OCI-LY1 (cell line): ENCODE data around the gene TMEM143.

ENCODE experiments used
- H2AFZ ChIP-seq: fragments of 200-600 bp; sonication (generic), shearing (Covaris generic); 2 replicates; pipeline ENCODE4 v1.6.0; 2014; ENCODE audit warnings: antibody characterized with exemption, mild to moderate bottlenecking, low read length
- H3F3A ChIP-seq: fragments of 200-600 bp; sonication (generic), shearing (Covaris generic); 2 replicates; pipeline ENCODE4 v1.6.0; 2014; ENCODE audit warnings: mild to moderate bottlenecking, antibody characterized with exemption, low read length, moderate library complexity; ENCODE audit not compliant: insufficient read depth
- H3K27ac ChIP-seq: fragments of 200-600 bp; sonication (generic); 2 replicates; pipeline ENCODE4 v1.5.1; 2014; ENCODE audit warnings: low read length, mixed run types, mild to moderate bottlenecking, low read depth; ENCODE audit not compliant: poor library complexity, severe bottlenecking
- H3K27me3 ChIP-seq: fragments of 200-600 bp; sonication (generic); 2 replicates; pipeline ENCODE4 v1.6.0; 2014; ENCODE audit warnings: antibody characterized with exemption, mild to moderate bottlenecking, low read length, moderate library complexity; ENCODE audit not compliant: insufficient read depth
- H3K36me3 ChIP-seq: fragments of 200-600 bp; sonication (generic); 2 replicates; pipeline ENCODE4 v1.6.1; 2014; ENCODE audit warnings: mild to moderate bottlenecking, antibody characterized with exemption, low read length, moderate library complexity, mixed read lengths; ENCODE audit not compliant: insufficient read depth
- H3K4me1 ChIP-seq: fragments of 200-600 bp; sonication (generic); 2 replicates; pipeline ENCODE4 v1.5.1; 2014; ENCODE audit warnings: mild to moderate bottlenecking, low read length, moderate library complexity; ENCODE audit not compliant: insufficient read depth, severe bottlenecking
- H3K4me2 ChIP-seq: fragments of 200-600 bp; sonication (generic), shearing (Covaris generic); 2 replicates; pipeline ENCODE4 v1.6.1; 2014; ENCODE audit warnings: low read length
- H3K4me3 ChIP-seq: fragments of 200-600 bp; sonication (generic); 2 replicates; pipeline ENCODE4 v1.5.1; 2014; ENCODE audit warnings: low read length, low read depth, mild to moderate bottlenecking, mixed read lengths; ENCODE audit not compliant: poor library complexity, severe bottlenecking
- H3K79me2 ChIP-seq: fragments of 200-600 bp; shearing (Covaris generic); 2 replicates; pipeline ENCODE4 v1.6.1; 2016; ENCODE audit warnings: mixed run types, low read length, mixed read lengths; ENCODE audit not compliant: insufficient read depth
- H3K9ac ChIP-seq: fragments of 200-600 bp; sonication (generic), shearing (Covaris generic); 2 replicates; pipeline ENCODE4 v1.6.1; 2014; ENCODE audit warnings: mild to moderate bottlenecking, low read length, mixed read lengths
- H3K9me2 ChIP-seq: fragments of 200-600 bp; sonication (generic), shearing (Covaris generic); 2 replicates; pipeline ENCODE4 v1.6.1; 2014; ENCODE audit warnings: low read depth, mild to moderate bottlenecking, low read length, mixed read lengths
- H3K9me3 ChIP-seq: fragments of 200-600 bp; shearing (Covaris generic); 2 replicates; pipeline ENCODE4 v1.6.1; 2014; ENCODE audit warnings: low read length, mixed read lengths
- H4K20me1 ChIP-seq: fragments of 200-600 bp; sonication (generic), shearing (Covaris generic); 2 replicates; pipeline ENCODE4 v1.6.0; 2016; ENCODE audit warnings: mild to moderate bottlenecking, low read length; ENCODE audit not compliant: insufficient read depth
- CTCF ChIP-seq: fragments of 200-600 bp; sonication (generic), shearing (Covaris generic); IDR thresholded peaks from 2 replicates; pipeline ENCODE4 v1.5.1; 2017; ENCODE audit warnings: mild to moderate bottlenecking, antibody characterized with exemption, low read length, moderate library complexity, mixed read lengths
- EZH2 ChIP-seq: fragments of 200-600 bp; sonication (generic), shearing (Covaris generic); IDR thresholded peaks from 2 replicates; pipeline ENCODE4 v1.8.0; 2017; ENCODE audit warnings: borderline replicate concordance, mixed run types, mild to moderate bottlenecking, antibody characterized with exemption, low read length, moderate library complexity, mixed read lengths

The TMEM143 gene

DNA sequence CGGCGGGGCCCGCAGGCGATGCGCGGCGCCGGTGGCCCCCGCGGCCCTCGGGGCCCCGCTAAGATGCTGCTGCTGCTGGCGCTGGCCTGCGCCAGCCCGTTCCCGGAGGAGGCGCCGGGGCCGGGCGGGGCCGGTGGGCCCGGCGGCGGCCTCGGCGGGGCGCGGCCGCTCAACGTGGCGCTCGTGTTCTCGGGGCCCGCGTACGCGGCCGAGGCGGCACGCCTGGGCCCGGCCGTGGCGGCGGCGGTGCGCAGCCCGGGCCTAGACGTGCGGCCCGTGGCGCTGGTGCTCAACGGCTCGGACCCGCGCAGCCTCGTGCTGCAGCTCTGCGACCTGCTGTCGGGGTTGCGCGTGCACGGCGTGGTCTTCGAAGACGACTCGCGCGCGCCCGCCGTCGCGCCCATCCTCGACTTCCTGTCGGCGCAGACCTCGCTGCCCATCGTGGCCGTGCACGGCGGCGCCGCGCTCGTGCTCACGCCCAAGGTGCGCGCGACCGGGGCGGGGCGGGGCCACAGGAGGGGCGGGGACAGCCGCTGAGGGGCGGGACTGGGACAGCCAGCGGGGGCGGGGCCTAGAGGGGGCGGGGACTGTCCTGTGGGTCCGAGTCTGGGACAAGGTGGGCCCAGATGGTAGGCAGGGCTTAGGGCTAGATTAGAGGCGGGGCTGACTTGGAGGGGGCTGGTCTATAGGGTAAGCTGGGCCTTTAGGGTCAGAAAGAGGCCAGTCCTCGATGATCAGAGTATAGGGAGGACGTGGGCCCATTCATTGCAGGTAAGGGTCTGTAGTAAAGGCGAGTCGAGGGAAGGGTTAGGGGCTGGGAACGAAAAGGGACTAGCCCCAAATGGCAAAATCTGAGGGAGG, 34.9 kb upstream of the TMEM143 start:
- Histone ChIP-seq H3K27ac (peak overlapping the region; percentile 54), H3K4me2 (peak overlapping the region; percentile 95), H3K9ac (peak overlapping the region; percentile 70), H3K4me3 (peak overlapping the region; percentile 62), H3K9me3 (no peaks in the 10 kb centered on the region), H4K20me1 (no peaks in the 10 kb centered on the region), H3F3A (0 out of 2 replicates have a peak, but pooled peaks cover 4% of the 10 kb centered on the region), H3K27me3 (peaks cover 8% of the 10 kb centered on the region; the same call in 1 of the 2 replicates), H3K4me1 (peaks cover 21% of the 10 kb centered on the region), H2AFZ (no peak overlapping the region), H3K79me2 (no peaks in the 10 kb centered on the region), H3K36me3 (no peaks in the 10 kb centered on the region), H3K9me2 (no peaks in the 10 kb centered on the region)
- no peak for TF ChIP-seq EZH2
- TF ChIP-seq CTCF: no peak

- H3K4me1 ChIP-seq: peaks cover 19% of the 10 kb centered on the region
- TF ChIP-seq EZH2: no peak
- no peak for TF ChIP-seq CTCF
- H3K27me3 ChIP-seq: peaks cover 8% of the 10 kb centered on the region; the same call in 1 of the 2 replicates
- peak overlapping the region; percentile 62 for H3K4me3 ChIP-seq
- H3K9ac ChIP-seq: peak overlapping the region; percentile 70
- no peaks in the 10 kb centered on the region for H3K9me2 ChIP-seq
- 0 out of 2 replicates have a peak, but pooled peaks cover 4% of the 10 kb centered on the region for H3F3A ChIP-seq
- H3K9me3 ChIP-seq: no peaks in the 10 kb centered on the region
- no peaks in the 10 kb centered on the region for H4K20me1 ChIP-seq
- peak overlapping the region; percentile 95 for H3K4me2 ChIP-seq
- H3K27ac ChIP-seq: no peak overlapping the region
- H3K36me3 ChIP-seq: no peaks in the 10 kb centered on the region
- no peak overlapping the region for H2AFZ ChIP-seq
- no peaks in the 10 kb centered on the region for H3K79me2 ChIP-seq
These were observed 34.3 kb upstream of the TMEM143 start for GRCh38 chr19:48398102-48398374.

DNA sequence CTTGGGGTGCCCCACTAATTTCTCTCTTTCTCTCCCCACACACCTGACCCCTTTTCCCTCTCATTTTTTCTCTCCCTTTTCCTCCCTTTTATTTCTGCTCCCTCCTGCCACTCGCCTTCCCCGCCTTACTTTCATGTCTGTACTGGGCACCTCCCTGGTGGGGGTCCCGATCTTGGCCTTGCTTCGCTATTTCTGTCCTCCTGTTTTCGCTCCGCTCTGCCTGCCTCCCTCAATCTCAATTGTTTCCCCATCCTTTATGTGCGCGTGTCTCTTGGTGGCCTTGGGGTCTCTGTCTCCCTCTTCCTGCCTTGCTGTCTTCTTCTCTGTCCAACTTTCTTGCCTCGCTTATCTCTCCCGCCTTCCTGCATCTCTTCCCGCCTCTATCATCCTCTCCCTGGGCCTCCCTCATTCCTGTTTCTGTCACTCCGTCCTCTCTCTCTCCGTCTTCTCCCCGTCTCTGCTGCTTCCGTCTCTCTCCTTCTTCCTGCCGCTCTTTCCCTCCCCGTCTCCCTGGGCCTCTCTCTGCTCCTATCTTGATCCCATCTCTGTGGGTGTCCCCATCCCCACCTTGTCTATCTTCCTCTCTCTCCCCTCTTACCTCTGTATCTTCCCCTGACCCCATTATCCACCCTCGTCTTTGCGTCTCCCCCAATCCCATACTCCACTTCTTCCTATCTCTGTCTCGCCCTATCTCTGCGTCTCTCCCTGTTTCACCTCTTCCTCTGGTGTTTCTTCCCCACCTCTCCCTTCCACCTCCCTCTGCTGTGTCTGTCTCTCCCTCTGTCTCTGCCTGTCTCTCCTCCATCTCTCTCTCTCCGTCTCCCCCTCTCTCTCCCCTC, 33.7 kb upstream of the TMEM143 start:
- 0 out of 2 replicates have a peak, but pooled peaks cover 4% of the 10 kb centered on the region for H3F3A ChIP-seq
- no peak overlapping the region for H3K27ac ChIP-seq
- H3K79me2 ChIP-seq: no peaks in the 10 kb centered on the region
- peak overlapping the region; percentile 62 for H3K4me3 ChIP-seq
- no peaks in the 10 kb centered on the region for H3K36me3 ChIP-seq
- peaks cover 8% of the 10 kb centered on the region; the same call in 1 of the 2 replicates for H3K27me3 ChIP-seq
- peak overlapping the region; percentile 95 for H3K4me2 ChIP-seq
- TF ChIP-seq CTCF (no peak), EZH2 (no peak)
- no peaks in the 10 kb centered on the region for H3K9me2 ChIP-seq
- H4K20me1 ChIP-seq: no peaks in the 10 kb centered on the region
- H3K4me1 ChIP-seq: peaks cover 19% of the 10 kb centered on the region
- H2AFZ ChIP-seq: no peak overlapping the region
- H3K9me3 ChIP-seq: no peaks in the 10 kb centered on the region
- H3K9ac ChIP-seq: peak overlapping the region; percentile 70
